Measurements from ENCODE around the gene GAL3ST2.
"Not testable (repeated sequence)": the region's sequence is repeated elsewhere in the genome, so short reads cannot be mapped to it uniquely, and the experiment has no call there.

The GAL3ST2 gene

DNA sequence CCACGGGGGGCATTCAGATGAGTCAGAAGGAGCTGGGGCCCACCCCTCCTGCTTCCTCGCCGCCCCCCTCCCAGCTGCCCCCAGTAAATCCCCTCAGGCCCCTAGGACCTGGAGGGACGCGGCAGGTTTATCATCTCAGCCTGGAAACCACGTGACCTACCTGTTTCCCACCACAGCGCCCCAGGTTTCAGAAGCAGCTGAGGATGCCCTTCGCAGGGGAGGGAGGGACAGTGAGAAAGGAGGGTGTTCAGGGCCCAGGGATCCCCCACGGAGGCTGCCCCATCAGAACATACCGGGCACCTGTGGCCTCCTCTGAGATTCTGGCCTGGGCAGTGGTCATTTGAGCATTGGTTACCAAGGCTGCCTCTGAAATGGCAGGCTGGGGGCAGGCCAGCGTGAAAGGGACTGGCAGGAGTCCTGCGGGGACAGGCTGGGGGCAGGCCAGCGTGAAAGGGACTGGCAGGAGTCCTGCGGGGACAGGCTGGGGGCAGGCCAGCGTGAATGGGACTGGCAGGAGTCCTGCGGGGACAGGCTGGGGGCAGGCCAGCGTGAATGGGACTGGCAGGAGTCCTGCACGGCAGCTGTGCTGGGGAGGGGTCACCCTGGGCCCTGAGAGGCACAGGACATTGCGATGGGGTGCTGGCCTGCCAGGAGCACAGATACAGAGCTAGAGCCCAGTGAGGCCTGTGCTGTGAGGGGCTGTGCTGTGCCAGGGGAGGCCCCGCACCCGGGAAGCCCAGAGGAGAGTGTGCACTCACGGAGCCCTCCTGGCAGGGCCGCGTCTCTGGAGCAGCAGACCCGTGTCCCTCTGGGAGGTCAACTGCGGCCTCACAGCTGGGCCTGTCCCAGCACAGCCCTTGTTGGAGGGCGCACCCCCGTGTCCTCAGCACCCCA lies 33.9 kb downstream of the GAL3ST2 start:
- no peak for DNase-seq

DNA sequence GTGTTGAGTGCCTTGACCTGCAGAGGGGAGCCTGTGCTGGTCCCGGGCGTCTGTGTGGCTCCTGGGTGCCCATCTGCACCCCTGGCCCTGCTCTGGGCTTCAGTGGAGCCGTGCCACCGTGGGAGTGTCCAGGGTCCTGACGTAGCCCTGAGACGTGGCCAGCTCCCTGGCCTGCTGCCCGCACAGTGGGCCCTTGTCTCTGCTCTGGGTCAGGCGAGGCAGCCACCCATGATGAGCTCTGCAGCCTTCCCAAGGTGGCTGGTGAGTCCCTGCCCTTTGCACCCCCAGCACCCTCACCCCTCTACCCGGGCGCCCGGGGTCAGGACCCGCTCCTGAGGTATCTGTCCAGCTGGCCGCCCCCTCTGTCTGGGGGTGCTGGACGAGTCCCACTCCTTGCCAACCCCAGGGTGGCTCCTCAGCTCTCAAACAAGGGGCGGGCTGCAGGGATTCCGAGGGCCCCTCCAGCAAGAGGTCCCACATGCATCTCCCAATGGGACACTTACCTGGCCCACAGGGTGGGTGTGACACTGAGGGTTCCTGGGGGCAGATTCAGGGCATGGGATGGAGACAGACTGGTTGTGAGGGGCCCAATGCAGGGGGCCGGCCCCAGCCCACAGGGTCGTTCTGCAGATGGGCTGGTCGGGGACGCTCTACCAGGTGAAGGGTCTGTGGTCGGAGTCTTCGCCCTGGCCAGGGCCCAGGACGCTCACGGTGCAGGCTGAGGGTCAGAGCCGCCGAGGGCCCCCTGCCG lies 34.8 kb downstream of the GAL3ST2 start:
- no peak for DNase-seq

DNA sequence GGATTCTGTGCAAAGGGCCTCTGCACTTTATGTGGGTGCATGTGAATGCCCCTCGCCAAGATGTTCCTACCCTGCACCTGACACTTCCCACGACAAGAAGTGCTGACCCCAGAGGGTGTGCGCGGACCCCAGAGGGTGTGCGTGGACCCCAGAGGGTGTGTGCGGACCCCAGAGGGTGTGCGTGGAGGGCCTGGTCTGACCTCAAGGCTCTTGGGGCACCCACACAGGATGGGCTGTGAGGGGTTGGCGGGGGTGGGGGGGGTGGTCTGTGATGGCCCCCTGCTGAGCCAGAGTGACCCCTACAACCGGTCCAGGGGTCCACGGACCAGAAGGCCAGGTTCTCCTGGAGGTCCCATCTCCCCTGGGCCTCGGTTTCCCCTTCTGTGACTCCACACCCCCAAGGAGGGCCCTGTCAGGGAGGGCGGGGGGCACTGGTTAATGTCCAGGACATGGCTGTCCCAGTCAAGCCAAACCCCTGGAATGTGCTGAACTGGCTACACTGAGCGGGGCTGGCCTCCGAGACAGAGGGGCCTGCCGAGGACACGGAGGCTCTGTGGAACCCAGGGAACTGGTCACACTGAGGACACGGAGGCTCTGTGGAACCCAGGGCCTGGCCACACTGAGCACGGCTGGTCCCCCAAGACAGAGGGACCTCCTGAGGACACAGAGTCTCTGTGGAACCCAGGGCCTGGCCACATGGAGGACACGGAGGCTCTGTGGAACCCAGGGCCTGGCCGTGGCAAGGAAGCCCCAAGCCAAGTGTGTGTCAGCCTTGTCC lies 35.5 kb downstream of the GAL3ST2 start:
- DNase-seq = no peak

DNA sequence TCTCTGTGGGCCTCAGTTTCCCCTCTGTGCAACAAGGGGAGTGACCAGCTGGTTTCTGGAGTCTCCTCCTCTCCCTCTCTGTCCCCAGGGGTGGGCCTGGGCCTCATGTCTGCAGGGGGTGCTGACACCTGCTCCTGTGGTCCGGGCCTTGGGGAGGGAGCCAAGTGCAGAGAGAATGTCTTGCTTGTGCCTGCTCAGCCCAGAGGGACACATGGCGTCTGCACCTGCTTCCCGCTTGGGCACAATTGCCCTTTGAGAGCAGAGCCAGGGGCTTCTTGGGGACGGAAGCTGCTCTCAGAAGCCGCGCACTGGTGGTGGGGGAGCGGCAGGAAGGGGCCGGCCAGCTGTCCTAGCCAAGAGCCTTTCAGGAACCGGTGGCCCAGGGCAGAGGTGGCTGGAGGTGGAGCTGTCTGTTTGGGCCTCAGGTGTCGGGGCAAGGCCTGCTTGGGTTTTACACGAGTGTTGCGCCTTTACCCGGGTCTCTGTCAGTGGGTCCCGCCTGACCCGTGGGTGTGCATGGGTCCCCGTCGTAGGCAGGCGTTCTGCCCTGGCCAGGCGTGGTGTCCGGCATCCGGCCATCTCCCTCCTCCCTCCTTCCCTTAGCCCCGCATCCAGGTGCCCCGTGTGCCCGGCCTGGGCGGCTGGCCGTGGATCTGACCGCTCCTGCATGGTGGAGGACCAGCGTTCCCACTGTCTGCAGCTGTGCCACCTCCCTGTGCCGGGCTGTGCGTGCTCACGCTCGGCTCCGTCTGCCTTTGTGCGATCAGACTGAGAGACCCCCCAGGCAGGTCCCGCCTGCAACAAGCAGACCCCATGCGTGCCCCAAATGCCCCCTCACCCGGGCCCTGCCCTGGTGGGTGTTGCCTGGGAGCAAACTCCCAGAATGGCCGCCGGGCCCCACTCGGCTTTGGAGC lies 36.4 kb downstream of the GAL3ST2 start:
- DNase-seq = no peak

DNA sequence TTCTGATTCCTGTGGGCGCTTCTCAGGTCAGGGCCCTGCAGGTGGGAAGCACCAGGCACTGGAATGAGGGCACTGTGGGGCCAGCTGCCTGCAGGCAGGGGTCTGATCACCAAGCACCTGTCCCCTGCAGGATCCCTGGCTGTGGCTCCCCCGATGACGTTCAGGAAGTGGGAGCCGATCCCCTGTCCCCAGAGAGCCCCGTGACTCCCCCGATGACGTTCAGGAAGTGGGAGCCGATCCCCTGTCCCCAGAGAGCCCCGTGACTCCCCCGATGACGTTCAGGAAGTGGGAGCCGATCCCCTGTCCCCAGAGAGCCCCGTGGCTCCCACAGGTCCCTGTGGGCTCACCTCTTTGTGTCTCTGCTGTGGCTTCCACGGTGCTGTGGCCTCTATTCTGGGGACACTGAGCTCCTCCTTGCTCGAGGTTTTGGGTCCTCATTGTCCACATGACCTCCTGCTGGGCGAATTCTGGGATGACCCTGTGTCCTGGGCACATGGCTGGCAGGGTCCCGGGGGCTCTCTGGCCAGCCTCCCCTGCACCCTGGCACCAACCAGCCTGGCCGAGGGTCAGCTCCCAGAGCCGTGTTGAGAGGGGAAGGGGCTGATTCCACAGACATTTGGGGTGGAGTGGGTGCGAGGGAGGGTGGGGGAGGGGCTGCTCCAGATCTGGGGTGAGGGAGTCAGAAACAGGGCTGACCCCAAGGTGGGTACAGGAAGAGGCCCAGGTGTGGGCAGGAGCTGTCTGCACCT lies 37.2 kb downstream of the GAL3ST2 start:
- no peak for DNase-seq

DNA sequence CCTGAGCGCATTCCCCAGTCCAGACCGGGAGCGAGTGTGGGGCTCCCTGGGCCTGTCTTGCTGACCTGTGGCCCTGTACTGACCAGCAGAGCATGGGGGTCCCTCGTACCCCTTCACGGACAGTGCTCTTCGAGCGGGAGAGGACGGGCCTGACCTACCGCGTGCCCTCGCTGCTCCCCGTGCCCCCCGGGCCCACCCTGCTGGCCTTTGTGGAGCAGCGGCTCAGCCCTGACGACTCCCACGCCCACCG lies 37.7 kb downstream of the GAL3ST2 start:
- no peak for DNase-seq

DNA sequence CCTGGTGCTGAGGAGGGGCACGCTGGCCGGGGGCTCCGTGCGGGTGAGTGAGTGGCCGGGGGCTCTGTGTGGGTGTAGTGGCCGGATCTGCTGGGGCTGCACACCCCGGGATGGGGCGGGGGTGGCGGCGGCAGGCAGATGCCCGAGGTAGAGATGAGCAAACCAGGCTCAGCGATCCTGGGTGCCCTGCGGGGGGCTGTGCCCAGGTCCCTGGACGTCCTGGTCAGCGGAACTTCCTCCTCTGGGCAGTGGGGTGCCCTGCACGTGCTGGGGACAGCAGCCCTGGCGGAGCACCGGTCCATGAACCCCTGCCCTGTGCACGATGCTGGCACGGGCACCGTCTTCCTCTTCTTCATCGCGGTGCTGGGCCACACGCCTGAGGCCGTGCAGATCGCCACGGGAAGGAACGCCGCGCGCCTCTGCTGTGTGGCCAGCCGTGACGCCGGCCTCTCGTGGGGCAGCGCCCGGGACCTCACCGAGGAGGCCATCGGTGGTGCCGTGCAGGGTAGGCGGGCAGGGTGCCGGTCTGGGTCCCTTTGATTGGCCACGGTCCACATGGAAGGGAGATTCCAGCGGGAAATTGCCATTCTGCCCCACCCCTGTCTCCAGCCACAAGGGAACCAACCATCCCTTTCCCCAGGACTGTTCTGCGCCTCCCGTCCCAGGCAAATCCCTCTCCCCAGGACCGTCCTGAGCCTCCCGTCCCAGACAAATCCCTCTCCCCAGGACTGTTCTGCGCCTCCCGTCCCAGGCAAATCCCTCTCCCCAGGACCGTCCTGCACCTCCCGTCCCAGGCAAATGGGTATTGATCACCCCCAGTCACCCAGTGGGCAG lies 38.2 kb downstream of the GAL3ST2 start:
- no peak for DNase-seq

DNA sequence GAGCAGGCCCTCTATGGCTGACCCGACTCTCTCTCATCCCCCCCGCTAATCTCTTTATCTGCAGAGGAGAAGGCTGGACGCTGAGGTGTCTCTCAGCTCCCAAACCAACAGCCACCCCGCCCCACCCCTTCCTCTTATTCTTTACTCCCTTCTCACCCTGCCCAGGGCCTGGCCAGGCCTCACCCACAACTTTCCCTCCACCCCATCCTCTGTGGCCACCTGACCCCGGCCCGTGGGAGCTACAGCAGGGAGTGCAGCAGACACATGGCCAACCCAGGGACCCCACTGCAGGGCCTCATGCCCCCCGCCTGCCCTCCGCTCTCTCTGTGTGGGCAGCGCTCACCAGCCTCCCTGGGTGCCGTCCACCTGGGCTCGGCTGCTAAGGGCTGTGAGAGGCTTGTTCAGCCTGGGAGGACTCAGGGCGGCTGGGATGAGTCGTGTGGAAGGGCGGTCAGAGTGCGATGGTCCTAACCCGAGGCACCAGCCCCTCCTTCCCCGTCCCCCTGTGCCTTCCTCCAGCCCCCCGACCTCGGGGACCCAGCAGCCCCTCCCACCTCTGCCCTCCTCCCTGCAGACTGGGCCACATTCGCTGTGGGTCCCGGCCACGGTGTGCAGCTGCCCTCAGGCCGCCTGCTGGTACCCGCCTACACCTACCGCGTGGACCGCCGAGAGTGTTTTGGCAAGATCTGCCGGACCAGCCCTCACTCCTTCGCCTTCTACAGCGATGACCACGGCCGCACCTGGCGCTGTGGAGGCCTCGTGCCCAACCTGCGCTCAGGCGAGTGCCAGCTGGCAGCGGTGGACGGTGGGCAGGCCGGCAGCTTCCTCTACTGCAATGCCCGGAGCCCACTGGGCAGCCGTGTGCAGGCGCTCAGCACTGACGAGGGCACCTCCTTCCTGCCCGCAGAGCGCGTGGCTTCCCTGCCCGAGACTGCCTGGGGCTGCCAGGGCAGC lies 39.1 kb downstream of the GAL3ST2 start:
- no peak for DNase-seq

DNA sequence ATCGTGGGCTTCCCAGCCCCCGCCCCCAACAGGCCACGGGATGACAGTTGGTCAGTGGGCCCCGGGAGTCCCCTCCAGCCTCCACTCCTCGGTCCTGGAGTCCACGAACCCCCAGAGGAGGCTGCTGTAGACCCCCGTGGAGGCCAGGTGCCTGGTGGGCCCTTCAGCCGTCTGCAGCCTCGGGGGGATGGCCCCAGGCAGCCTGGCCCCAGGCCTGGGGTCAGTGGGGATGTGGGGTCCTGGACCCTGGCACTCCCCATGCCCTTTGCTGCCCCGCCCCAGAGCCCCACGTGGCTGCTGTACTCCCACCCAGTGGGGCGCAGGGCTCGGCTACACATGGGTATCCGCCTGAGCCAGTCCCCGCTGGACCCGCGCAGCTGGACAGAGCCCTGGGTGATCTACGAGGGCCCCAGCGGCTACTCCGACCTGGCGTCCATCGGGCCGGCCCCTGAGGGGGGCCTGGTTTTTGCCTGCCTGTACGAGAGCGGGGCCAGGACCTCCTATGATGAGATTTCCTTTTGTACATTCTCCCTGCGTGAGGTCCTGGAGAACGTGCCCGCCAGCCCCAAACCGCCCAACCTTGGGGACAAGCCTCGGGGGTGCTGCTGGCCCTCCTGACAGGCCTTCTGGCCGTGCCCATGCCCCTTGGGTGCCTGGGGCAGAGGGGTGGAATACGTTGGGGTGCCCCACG lies 40.0 kb downstream of the GAL3ST2 start:
- no peak for DNase-seq

DNA sequence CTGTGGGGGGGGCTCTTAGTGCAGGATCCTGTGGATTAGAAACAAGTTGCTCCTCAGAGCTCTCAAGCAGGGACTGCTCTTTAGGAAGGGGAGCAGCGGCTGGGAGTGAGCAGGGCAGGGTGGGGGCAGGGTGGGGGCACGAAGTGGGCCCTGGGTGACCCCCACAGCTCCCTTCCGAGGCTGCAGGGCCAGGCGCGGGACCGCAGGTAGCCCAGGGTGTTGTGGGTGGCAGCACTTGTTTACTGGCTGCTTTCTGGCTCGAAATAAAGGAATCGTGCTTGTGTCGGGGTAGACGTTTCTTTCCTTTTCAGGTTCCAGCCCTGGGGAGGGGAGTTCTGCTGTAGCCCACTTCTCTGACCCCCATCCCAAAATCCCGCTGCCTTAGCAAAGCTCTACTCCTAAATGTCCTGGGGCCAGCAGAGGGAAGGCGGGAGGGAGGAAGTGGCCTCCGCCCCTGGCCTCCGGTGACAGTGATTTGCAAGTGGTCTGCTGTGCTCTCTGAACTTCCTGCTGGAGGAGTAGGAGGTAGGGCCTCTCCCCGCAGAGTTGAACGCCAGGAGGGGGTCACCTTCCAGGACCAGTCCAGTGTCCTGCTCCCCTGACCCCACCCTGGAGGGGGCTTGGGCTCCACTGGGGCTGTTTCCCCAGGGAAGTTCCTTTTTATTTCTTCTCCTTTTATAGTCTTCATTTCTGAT lies 40.7 kb downstream of the GAL3ST2 start:
- DNase-seq = no peak

DNA sequence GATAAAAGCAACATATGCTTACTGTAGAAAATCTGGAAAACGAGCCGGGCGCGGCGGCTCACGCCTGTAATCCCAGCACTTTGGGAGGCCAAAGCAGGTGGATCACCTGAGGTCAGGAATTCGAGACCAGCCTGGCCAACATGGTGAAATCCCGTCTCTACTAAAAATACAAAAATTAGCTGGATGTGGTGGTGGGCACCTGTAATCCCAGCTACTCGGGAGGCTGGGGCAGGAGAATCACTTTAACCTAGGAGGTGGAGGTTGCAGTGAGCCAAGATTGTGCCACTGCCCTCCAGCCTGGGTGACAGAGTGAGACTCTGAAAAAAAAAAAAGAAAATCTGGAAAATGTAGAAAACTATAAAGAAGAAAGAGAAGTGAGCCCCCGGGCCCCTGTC lies 41.2 kb downstream of the GAL3ST2 start:
- DNase-seq = not testable (repeated sequence)

DNA sequence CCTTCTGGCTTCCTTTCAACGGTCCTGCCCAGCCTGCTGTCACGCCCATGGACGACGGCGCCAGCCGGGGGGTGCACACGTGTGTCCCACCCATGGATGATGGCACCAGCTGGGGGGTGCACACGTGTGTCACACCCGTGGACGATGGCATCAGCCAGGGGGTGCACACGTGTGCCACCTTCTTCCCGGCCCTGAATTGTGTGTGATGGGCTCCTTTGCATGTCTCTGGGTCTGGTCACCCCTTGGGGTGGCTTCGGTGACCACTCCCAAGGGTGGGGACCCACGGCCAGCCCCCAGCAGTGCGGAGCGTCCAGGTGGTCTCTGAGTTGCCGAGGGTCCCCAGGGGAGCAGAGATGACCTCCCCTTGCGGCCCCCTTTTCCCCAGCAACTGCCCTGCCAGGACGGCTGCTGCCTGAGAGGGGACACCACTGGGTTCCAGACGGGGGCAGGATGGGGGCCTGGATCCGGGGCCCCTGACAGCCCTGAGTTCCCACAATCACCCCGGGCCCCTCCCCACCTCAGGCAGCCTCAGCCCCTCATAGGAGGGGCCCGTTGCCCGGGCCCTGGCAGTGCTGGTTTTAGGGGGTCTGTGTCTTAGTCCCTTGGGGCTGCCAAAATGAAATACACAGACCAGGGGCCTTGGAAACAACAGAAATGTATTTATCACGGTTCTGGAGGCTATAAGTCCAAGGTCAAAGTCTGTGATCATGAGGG lies 41.8 kb downstream of the GAL3ST2 start:
- DNase-seq = no peak

DNA sequence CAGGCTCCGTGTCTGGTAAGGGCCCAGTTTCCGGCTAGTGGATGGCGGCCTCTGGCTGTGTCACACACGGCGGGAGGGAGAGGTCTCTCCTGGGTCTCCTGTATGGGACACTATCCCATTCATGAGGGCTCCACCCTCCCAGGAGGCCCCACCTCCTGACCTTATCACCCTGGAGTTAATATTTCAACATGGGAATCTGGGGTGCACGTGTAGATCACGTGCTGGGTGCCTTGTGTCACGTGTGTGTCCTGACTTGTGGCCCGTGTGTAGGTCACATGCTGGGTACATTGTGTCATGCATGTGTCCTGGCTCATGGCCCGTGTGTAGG lies 42.3 kb downstream of the GAL3ST2 start:
- no peak for DNase-seq

DNA sequence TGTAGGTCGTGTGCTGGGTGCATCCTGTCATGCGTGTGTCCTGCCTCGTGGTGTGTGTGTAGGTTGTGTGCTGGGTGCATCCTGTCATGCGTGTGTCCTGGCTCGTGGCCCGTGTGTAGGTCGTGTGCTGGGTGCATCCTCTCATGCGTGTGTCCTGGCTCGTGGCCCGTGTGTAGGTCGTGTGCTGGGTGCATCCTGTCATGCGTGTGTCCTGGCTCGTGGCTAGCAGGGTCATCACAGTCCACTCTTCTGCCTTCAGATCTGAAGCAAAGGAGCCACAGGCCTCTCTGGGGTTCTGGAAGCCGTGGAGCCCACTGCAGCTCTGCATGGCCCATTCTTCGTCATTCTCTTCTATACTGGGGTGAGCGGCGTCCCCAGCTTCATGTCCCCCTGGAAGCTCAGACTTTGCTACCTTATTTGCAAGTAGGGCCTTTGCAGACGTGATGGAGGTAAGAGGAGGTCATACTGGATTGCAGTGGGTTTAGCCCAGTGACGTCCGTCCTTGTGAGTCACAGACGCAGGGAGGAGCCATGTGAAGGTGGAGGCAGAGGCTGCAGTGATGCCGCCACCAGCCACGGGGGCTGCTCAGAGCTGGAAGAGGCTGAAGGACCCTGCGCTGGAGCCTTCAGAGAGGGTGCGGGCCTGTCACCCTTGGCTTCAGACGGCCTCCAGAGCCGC lies 43.5 kb downstream of the GAL3ST2 start:
- DNase-seq = not testable (repeated sequence)

DNA sequence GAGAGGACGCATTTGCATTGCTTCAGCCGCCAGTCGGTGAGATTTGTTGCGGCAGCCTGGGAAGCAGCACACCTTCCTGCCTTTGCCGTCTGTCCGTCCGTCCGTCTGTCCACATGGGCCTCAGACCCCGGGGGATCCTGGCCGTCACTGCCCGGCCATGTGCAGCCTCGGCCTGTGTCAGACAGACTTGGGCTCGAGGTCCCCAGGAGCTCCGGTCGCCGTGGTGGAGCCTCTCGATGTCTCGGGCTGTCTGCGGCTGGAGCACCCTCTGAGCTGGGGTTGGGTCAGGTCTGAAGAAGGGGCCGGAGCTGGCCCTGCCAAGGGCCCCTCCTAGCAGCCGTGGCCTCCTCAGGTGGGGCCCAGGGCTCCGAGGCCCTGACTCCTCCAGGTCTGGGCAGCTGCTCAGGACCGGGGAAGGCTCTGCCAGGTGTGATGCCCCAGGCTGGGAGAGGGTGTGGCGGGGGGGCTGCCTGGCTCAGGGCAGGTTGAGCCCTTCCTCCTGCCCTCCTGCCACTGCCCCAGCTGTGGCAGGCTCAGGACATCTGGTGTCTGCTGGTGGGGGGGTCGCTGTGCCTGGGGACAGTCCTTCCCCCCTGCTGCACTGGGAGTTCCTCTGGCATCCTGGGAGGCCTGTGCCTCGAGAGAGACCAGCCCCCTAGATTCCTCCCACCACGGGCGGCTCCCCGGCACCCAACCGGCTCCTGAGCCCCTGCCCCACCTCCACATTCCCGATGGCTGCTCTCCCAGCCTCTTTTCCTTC lies 44.2 kb downstream of the GAL3ST2 start:
- no peak for DNase-seq

DNA sequence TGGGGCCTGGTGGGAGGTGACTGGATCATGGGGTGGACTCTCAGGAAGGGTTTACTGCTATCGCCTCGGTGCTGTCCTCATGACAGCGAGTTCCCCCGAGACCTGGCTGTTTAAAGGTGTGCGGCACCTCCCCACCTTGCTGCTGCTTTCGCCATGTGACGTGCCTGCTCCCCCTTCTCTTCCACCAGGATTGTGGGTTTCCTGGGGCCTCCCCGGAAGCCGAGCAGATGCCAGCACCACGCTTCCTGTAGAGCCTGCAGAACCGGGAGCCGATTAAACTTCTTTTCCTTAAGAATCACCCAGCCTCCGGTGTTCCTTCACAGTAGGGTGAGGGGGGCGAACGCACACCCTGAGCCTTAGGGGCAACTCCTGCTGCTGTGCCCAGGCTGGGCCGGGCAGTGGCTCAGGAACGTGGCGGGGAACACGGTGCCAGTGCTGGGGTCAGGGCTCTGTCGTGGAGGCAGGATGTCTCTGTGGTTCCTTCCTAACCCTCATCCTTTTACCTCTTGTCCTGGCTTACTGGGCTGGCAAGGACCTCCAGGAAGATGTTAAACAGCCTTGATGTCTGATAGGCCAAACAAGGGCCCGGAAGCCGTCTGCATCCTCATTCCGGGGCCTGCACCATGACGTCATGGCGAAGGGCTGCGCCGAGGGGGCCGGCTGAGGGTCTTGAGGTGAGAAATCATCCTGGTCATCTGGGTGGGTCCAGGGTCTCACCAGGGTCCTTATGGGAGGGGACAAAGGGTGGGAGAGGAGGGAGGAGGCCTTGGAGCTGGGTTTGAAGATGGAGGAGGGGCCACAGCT lies 45.0 kb downstream of the GAL3ST2 start:
- DNase-seq = no peak
